Gastroesophageal sphincter (tissue), 4 donors: ENCODE data around the gene TEX13D. TPM values are rescaled to one million over a fixed set of nuclear protein-coding genes. Genes with fewer than 3 reads are reported as not detected.
"Not testable (repeated sequence)": the region's sequence is repeated elsewhere in the genome, so short reads cannot be mapped to it uniquely, and the experiment has no call there.

Source experiments
- ATAC-seq: fragments of 150-250 bp; one replicate; pipeline ENCODE4 v1.9.1; 2016; ENCODE audit warnings: mild to moderate bottlenecking, moderate library complexity
- H3K27ac ChIP-seq, 4 donors: fragments of 200-600 bp; sonication (generic) in 3 of 4; 1 replicate in 3 of 4; 2 replicates in 1 of 4; pipeline ENCODE4 v1.5.1; 2016 to 2019
- H3K27me3 ChIP-seq: fragments of 200-600 bp; sonication (generic); one replicate; pipeline ENCODE4 v1.5.1; 2019
- H3K36me3 ChIP-seq, 2 donors: fragments of 200-600 bp; sonication (generic); one replicate each; pipeline ENCODE4 v1.5.1; 2019; ENCODE audit warnings: control low read depth in 1 of 2
- H3K4me1 ChIP-seq, 3 donors: fragments of 200-600 bp; sonication (generic); 1 replicate in 2 of 3; 2 replicates in 1 of 3; pipeline ENCODE4 v1.5.1; 2016 to 2019; ENCODE audit warnings: control low read depth in 2 of 3
- H3K4me3 ChIP-seq, 2 donors: fragments of 200-600 bp; sonication (generic); one replicate each; pipeline ENCODE4 v1.5.1; 2019; ENCODE audit warnings: mild to moderate bottlenecking in 1 of 2, moderate library complexity in 1 of 2
- H3K9me3 ChIP-seq, 3 donors: fragments of 200-600 bp; sonication (generic); one replicate each; pipeline ENCODE4 v1.5.1; 2017 to 2019; ENCODE audit warnings: control low read depth in 2 of 3
- CTCF ChIP-seq, 4 experiments: fragments of 200-600 bp in 2 of 4; fragments of 450-650 bp in 2 of 4; sonication (generic) in 1 of 4; IDR thresholded peaks; one replicate each; pipeline ENCODE4 v1.5.1; 2017 to 2019; ENCODE audit warnings: antibody characterized with exemption in 4 of 4, mild to moderate bottlenecking in 2 of 4, moderate library complexity in 2 of 4
- EP300 ChIP-seq: sonication (generic); formaldehyde crosslinking; IDR thresholded peaks from one replicate; pipeline ENCODE4 v1.6.1; 2017; ENCODE audit warnings: antibody characterized with exemption, mild to moderate bottlenecking
- POLR2A ChIP-seq, 2 donors: fragments of 450-650 bp; IDR thresholded peaks; one replicate each; pipeline ENCODE4 v1.6.1; 2017; ENCODE audit warnings: antibody characterized with exemption in 2 of 2, mild to moderate bottlenecking in 2 of 2, moderate library complexity in 1 of 2
- POLR2AphosphoS5 ChIP-seq: sonication (generic); formaldehyde crosslinking; IDR thresholded peaks from one replicate; pipeline ENCODE4 v1.6.1; 2017; ENCODE audit warnings: antibody characterized with exemption
- WGBS, 2 donors: methylation state at CpG; one replicate each; pipeline ENCODE4 v1.1.5; 2018; ENCODE audit warnings: low coverage in 1 of 2; 5-methylcytosine and 5-hydroxymethylcytosine counted together
- total RNA-seq, 4 donors: library from RNA; depleted of rRNA; stranded (reverse); fragments of >200 nt; gene quantifications; one replicate each; pipeline ENCODE4 v1.1.0, GENCODE V29; 2016

The TEX13D gene
- total RNA-seq: 1 to 10 TPM in 1 of 4 donors, under 1 TPM in 1, not detected in 2; 0.17 to 1.2 TPM

- H3K9me3 ChIP-seq: no peaks in the 10 kb centered on the region
- no peaks in the 10 kb centered on the region for H3K4me1 ChIP-seq
- no peak for ATAC-seq
- TF ChIP-seq CTCF (IDR thresholded peaks at IDR 0.05) (no peak), POLR2AphosphoS5 (no peak), POLR2A (IDR thresholded peaks at IDR 0.05) (no peak), EP300 (no peak)
- WGBS, 2 donors: no CpG with 5 or more reads among the region's 57 CpGs
- H3K27ac ChIP-seq: no peak within 1 kb of the TSS
- no peaks in the 10 kb centered on the region for H3K36me3 ChIP-seq
- H3K4me3 ChIP-seq: no peak within 1 kb of the TSS
- H3K27me3 ChIP-seq: no peaks in the 10 kb centered on the region
Measured at GRCh38 chrX:124332481-124333424, at the start of gene TEX13D. TEX13D (plus strand) TSS chrX:124332660; CDS start chrX:124332918, 258 bp downstream.

- Histone ChIP-seq H3K4me3 (no peak overlapping the region), H3K9me3 (no peaks in the 10 kb centered on the region), H3K27ac (peak overlapping the region in 1 of 4 donors; percentile 41), H3K4me1 (no peaks in the 10 kb centered on the region), H3K36me3 (no peaks in the 10 kb centered on the region), H3K27me3 (no peaks in the 10 kb centered on the region)
- TF ChIP-seq POLR2AphosphoS5 (no peak), POLR2A (IDR thresholded peaks at IDR 0.05) (no peak)
- 37 to 40% methylated on average over 4 of the region's 4 CpGs for WGBS, 2 donors
- ATAC-seq: no peak
Measured at GRCh38 chrX:124289443-124289842, 43.0 kb upstream of the TEX13D start.

GRCh38 chrX:124293810-124294209 lies 38.6 kb upstream of the TEX13D start:
- Histone ChIP-seq H3K4me1 (no peaks in the 10 kb centered on the region), H3K27ac (no peak overlapping the region), H3K27me3 (no peaks in the 10 kb centered on the region), H3K9me3 (no peaks in the 10 kb centered on the region), H3K36me3 (no peaks in the 10 kb centered on the region), H3K4me3 (no peak overlapping the region)
- TF ChIP-seq CTCF (IDR thresholded peaks at IDR 0.05) (no peak), POLR2A (IDR thresholded peaks at IDR 0.05) (no peak), EP300 (no peak), POLR2AphosphoS5 (no peak)
- no peak for ATAC-seq

- H3K4me1 ChIP-seq, H3K27ac ChIP-seq, H3K4me3 ChIP-seq, H3K27me3 ChIP-seq, H3K36me3 ChIP-seq, ATAC-seq, H3K9me3 ChIP-seq: not testable (repeated sequence)
- WGBS, 2 donors: 94 to 97% methylated on average over 3 to 4 of the region's 4 CpGs
Measured at GRCh38 chrX:124299323-124299722, 33.1 kb upstream of the TEX13D start.

GRCh38 chrX:124300405-124300804 lies 32.1 kb upstream of the TEX13D start:
- Histone ChIP-seq H3K27ac (no peak overlapping the region), H3K4me3 (no peak overlapping the region), H3K27me3 (no peaks in the 10 kb centered on the region), H3K9me3 (no peaks in the 10 kb centered on the region), H3K36me3 (no peaks in the 10 kb centered on the region), H3K4me1 (no peaks in the 10 kb centered on the region)
- TF ChIP-seq POLR2AphosphoS5: no peak
- no peak for TF ChIP-seq POLR2A (IDR thresholded peaks at IDR 0.05)
- TF ChIP-seq CTCF (IDR thresholded peaks at IDR 0.05): no peak
- TF ChIP-seq EP300: no peak
- 67 to 72% methylated on average over 3 to 4 of the region's 4 CpGs for WGBS, 2 donors
- ATAC-seq: no peak
